ENCODE results near the gene MCTP2. TPM values are rescaled to one million over a fixed set of nuclear protein-coding genes. Genes with fewer than 3 reads are reported as not detected.

The MCTP2 gene
- total and polyA plus RNA-seq, 10 donors, result 5.6 to 205 (median 107) TPM

- Histone ChIP-seq H3K4me3 (no peak overlapping the region), H3K27ac (no peak overlapping the region), H3K9me3 (peaks cover 0 to 14% (median 10%) of the 10 kb centered on the region in 8 donors), H3K4me1 (peaks cover 0 to 56% (median 4%) of the 10 kb centered on the region in 6 donors), H3K36me3 (peaks cover 0 to 26% (median 3%) of the 10 kb centered on the region in 6 donors), H3K27me3 (replicated peaks in 1 of 7) (no peaks in the 10 kb centered on the region)
- WGBS, 5 donors, result 76 to 87% (median 80%) methylated on average over 2 of the region's 2 CpGs
- no peak for TF ChIP-seq POLR2AphosphoS5 (IDR thresholded peaks at IDR 0.05)
- TF ChIP-seq POLR2A (IDR thresholded peaks at IDR 0.05), result no peak
- TF ChIP-seq CTCF (IDR thresholded peaks at IDR 0.05 in 8 of 11, conservative IDR thresholded peaks at IDR 0.05 in 3 of 11), result no peak
- intact Hi-C loops (cut with DNase I; ENCODE audit: low total_unique reads), result no loop called here
- no peak for DNase-seq
Observed at GRCh38 chr15:94279736-94280135, 48.4 kb downstream of the MCTP2 start.

DNA sequence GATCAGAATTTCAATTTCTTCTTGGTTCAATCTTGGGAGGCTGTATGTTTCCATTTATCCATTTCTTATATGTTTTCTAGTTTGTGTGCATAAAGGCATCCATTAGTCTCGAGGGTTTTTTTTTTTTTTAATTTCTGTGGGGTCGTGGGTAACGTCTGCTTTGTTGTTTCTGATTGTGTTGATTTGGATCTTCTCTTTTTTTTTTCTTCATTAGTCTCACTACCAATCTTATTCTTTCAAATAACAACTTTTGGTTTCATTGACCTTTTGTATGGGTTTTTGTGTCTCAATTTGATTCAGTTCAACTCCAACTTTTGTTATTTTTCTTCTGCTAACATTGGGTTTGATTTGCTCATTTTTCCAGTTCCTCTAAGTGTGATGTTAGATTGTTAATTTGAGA, 48.9 kb downstream of the MCTP2 start:
- intact Hi-C loops (cut with DNase I; ENCODE audit: low total_unique reads), result no loop called here
- Histone ChIP-seq H3K9me3 (peaks cover 0 to 14% (median 9%) of the 10 kb centered on the region in 8 donors), H3K4me3 (no peak overlapping the region), H3K36me3 (peaks cover 0 to 26% (median 3%) of the 10 kb centered on the region in 6 donors), H3K27ac (no peak overlapping the region), H3K27me3 (replicated peaks in 1 of 7) (no peaks in the 10 kb centered on the region), H3K4me1 (peaks cover 0 to 56% (median under 1%) of the 10 kb centered on the region in 6 donors)
- TF ChIP-seq POLR2A (IDR thresholded peaks at IDR 0.05) (no peak), CTCF (IDR thresholded peaks at IDR 0.05 in 8 of 11, conservative IDR thresholded peaks at IDR 0.05 in 3 of 11) (no peak), POLR2AphosphoS5 (IDR thresholded peaks at IDR 0.05) (no peak)
- DNase-seq, result no peak
- 56 to 74% (median 72%) methylated on average over 3 of the region's 3 CpGs for WGBS, 5 donors

DNA sequence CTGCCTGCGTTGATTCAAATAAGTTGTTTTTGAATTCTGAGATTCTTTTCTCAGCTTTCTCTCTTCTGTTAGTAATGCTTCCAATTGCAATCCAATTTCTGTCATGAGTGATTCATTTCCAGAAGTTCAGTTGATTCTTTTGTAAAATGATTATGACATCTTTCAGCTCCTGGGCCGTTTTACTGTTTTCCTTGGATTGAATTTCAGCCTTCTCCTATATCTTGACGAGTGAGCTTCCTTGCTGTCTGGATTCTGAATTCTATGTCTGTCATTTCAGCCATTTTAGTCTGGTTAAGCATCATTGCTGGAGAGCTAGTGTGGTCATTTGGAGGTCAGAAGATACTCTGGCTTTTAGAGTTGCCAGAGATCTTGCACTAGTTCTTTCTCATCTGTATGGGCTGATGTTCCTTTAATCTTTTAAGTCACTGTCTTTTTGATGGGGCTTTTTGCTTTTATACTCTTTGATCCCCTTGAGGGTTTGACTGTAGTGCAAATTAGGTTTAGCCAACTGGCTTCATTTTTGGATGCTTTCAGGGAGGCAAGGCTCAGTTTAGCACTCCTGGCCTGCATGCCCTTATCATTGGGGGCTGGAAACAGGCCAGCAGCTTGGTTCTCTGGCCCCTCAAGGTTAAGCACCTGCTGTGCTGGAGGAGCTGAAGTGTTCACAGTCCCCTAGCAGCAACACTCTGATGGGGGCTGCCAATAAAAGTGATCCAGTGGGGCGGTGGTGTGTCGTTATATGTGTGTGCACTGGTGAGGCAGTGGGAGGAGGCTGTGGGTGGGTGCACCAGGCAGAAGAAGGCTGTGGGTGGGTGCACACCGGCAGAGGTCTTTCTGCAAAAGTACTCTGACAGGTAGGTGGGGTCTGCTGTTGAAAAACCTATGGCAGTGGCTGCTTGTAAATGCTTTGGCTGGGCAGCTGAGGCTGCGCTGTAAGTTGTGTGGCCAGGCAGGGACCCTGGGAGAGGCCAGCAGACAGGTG, 51.2 kb downstream of the MCTP2 start:
- no peak for TF ChIP-seq POLR2A (IDR thresholded peaks at IDR 0.05)
- TF ChIP-seq CTCF (IDR thresholded peaks at IDR 0.05 in 8 of 11, conservative IDR thresholded peaks at IDR 0.05 in 3 of 11), result no peak
- TF ChIP-seq POLR2AphosphoS5 (IDR thresholded peaks at IDR 0.05), result no peak
- intact Hi-C loops (cut with DNase I; ENCODE audit: low total_unique reads), result no loop called here

GRCh38 chr15:94286583-94286982, 55.2 kb downstream of the MCTP2 start:
- H3K27ac ChIP-seq, result peak overlapping the region in 6 of 8 donors; percentile 58 to 85 (median 71)
- no peak overlapping the region for H3K4me3 ChIP-seq
- H3K4me1 ChIP-seq, result peaks cover 5 to 93% (median 39%) of the 10 kb centered on the region in 6 donors
- TF ChIP-seq POLR2A (IDR thresholded peaks at IDR 0.05) (no peak), CTCF (IDR thresholded peaks at IDR 0.05 in 8 of 11, conservative IDR thresholded peaks at IDR 0.05 in 3 of 11) (no peak), POLR2AphosphoS5 (IDR thresholded peaks at IDR 0.05) (no peak)
- DNase-seq, result no peak
- 14 to 23% (median 17%) methylated on average over 3 of the region's 3 CpGs for WGBS, 5 donors
- peaks cover 0 to 13% (median 6%) of the 10 kb centered on the region in 8 donors for H3K9me3 ChIP-seq
- peaks cover 0 to 19% (median 3%) of the 10 kb centered on the region in 6 donors for H3K36me3 ChIP-seq
- no peaks in the 10 kb centered on the region for H3K27me3 ChIP-seq (replicated peaks in 1 of 7)
- intact Hi-C loops (cut with DNase I; ENCODE audit: low total_unique reads), result no loop called here

More for the DNA sequence above, 51.2 kb downstream of the MCTP2 start:
- Histone ChIP-seq H3K4me3 (no peak overlapping the region), H3K4me1 (peaks cover 0 to 78% (median 17%) of the 10 kb centered on the region in 6 donors), H3K27ac (no peak overlapping the region), H3K27me3 (replicated peaks in 1 of 7) (no peaks in the 10 kb centered on the region), H3K9me3 (peaks cover 0 to 14% (median 9%) of the 10 kb centered on the region in 8 donors), H3K36me3 (peaks cover 0 to 26% (median 3%) of the 10 kb centered on the region in 6 donors)
- WGBS, 5 donors, result 64 to 79% (median 68%) methylated on average over 7 of the region's 7 CpGs
- DNase-seq, result no peak

All from spleen (tissue), 11 donors.